ENCODE measurements around the gene ASCL2. TPM values are rescaled to one million over a fixed set of nuclear protein-coding genes. Genes with fewer than 3 reads are reported as not detected.

Gene ASCL2
- total RNA-seq, 1 donor from 2014 or later = 0.58 TPM

DNA sequence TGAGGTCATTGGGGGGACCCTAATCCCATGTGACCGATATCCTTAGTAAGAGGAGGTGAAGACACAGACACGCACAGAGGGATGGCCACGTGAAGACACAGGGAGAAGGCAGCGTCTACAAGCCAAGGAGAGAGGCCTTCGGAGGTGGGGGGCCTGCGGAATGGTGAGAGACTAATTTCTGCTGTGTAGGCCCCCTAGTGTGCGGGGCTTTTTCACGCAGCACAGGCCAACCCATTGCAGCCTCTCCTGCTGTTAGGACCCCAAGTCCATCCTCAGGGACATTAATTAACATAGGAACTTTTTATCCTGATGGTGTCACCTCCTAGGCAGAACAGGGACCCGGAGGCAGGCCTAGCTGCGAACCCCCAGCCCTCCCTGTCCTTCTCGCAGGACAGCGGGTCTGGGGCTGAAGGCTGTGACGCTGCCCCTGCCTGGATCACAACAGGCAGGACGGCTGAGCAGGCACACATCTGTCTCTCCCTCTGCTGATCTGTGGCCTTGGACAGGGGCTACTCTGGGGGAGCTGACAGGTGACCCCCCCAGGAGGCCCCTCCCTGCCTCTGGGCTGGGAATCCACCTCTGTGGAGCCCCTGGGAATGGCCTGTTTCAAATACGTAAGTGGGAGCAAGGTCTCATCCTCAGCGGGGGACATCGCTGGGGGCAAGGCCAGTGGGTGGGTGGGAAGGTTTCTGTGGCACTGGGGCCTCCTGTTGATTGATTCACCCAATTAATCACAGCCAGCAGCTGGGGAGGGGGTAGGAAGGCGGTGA lies 7.9 kb downstream of the ASCL2 start:
- Mint-ChIP-seq H3K4me3 (no peak overlapping the region), H3K27ac (no peak overlapping the region), H3K4me1 (peaks cover 9% of the 10 kb centered on the region), H3K27me3 (ENCODE audit: low read depth) (peaks cover 26% of the 10 kb centered on the region), H3K36me3 (no peaks in the 10 kb centered on the region), H3K9me3 (no peaks in the 10 kb centered on the region)
- TF ChIP-seq, protein P1, sequence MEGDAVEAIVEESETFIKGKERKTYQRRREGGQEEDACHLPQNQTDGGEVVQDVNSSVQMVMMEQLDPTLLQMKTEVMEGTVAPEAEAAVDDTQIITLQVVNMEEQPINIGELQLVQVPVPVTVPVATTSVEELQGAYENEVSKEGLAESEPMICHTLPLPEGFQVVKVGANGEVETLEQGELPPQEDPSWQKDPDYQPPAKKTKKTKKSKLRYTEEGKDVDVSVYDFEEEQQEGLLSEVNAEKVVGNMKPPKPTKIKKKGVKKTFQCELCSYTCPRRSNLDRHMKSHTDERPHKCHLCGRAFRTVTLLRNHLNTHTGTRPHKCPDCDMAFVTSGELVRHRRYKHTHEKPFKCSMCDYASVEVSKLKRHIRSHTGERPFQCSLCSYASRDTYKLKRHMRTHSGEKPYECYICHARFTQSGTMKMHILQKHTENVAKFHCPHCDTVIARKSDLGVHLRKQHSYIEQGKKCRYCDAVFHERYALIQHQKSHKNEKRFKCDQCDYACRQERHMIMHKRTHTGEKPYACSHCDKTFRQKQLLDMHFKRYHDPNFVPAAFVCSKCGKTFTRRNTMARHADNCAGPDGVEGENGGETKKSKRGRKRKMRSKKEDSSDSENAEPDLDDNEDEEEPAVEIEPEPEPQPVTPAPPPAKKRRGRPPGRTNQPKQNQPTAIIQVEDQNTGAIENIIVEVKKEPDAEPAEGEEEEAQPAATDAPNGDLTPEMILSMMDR (IDR thresholded peaks at IDR 0.05; ENCODE audit: unreplicated experiment) = no peak
- DNase-seq (ENCODE audit: low spot score in 2 of 2, unreplicated experiment in 2 of 2) = peak in 1 of 2 experiments; percentile 36

DNA sequence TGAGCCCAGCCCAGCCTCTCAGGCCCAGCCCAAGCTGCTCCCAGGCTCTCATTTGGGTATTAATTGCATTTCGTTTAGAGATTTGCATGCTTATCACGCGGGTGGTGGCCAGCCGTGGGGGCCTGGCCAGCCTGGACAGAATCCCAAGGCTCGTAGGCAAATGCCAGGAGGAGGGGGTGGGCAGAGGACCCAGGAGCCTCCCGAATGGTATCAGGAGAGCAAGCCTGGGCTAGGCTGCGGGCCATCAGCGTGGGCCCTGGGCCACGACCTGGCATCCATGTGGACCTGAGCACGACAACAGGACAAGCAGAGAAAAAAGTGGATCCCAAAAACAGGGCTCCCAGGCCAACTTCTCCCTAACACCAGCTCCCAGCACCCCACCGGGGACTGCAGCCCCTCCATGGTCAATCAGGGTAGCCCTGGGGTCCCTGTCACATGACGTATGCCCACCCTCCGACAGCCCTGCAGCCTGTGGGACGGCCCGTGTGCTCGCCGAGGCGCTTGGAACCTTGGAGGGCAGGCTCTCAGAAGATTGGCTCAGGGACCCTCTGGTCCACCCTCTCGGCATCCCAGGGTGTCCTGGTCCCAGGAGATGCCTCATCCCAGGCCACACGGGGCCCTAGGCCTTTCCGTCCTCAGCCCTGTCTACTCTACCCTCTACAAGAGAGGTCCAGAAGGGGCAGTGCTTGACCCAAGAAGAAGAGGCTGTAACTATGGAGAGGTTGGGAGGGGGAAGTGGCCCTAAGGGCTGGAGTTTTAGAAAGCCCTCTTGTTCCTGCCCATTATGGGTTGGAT lies 8.8 kb downstream of the ASCL2 start:
- Mint-ChIP-seq H3K4me3 (no peak overlapping the region), H3K9me3 (no peaks in the 10 kb centered on the region), H3K4me1 (peaks cover 14% of the 10 kb centered on the region), H3K27ac (no peak overlapping the region), H3K36me3 (no peaks in the 10 kb centered on the region), H3K27me3 (ENCODE audit: low read depth) (peaks cover 19% of the 10 kb centered on the region)
- TF ChIP-seq, protein P1 (IDR thresholded peaks at IDR 0.05; ENCODE audit: unreplicated experiment) = no peak
- DNase-seq (ENCODE audit: low spot score in 2 of 2, unreplicated experiment in 2 of 2) = peak in 1 of 2 experiments; percentile 35

DNA sequence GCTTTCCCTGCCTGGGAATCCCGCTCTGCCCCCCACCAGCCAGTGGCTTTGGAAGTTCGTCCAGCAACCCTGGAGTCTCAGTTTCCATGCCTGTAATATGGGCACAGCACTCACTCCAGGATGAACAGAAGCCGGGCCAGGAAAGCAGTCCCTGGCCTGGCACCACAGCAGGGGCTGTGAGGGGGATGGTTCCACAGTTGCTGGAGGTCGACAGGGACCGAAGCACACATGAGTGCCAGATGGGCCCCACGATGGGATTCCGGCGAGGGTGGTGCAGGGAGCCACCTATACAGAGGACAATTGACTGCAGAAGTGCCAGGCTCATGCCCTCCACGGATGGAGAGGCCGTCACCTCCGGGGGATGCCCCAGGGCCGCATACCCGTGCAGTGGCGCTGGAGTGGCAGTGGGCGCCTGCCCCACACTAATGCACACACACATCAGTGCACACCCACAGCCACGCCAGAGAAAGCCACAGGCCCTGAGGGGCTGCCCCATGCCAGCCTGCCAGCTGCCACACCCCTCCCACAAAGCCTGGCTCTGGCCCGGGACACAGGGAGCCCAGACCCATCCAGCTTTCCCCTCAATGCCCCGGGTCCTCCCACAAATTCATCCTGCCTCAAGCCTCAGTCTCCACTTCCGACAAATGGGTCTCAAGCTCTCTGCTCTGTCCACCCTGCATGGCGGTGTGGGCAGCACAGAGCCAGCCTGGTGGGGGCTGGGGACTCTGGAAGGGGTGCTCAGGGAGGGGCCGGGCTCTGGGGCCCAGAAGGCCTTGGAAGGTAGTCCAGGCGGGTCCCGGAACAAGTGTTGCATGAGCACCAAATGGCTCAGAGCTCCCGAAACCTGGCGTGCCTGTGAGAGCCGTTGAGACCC lies 9.7 kb downstream of the ASCL2 start:
- peaks cover 10% of the 10 kb centered on the region for H3K27me3 Mint-ChIP-seq (ENCODE audit: low read depth)
- TF ChIP-seq, protein P1 (IDR thresholded peaks at IDR 0.05; ENCODE audit: unreplicated experiment) = no peak
- H3K4me1 Mint-ChIP-seq = peaks cover 19% of the 10 kb centered on the region
- H3K4me3 Mint-ChIP-seq = no peak overlapping the region
- no peak overlapping the region for H3K27ac Mint-ChIP-seq
- no peaks in the 10 kb centered on the region for H3K9me3 Mint-ChIP-seq
- DNase-seq (ENCODE audit: low spot score in 2 of 2, unreplicated experiment in 2 of 2) = no peak
- H3K36me3 Mint-ChIP-seq = no peaks in the 10 kb centered on the region

DNA sequence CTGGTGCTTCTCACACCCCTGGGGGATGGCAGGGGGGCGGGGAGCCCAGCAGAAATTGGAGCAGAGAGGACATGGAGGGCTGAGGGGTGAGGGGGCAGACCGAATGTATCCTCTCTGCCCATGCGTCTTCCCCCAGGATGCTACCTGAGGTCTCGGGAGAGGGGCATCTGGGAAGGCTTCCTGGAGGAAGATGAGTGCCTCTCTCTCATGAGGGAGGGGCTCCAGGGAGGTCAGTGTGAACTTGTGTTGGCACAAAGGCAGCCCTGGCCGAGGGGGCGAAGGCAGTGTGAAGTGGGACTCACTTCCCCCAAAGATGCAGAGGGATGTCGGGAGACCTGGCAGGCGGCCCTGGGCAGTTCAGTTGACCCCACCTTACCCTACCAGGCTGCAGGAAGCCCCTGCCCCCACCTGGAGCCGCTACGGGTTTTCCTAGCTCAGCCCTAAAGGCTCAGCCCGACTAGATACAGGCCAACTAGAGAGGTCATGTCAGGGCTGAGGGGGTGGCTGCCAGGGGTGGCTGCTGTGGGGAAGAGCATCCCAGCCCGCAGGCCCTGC lies 10.4 kb downstream of the ASCL2 start:
- no peak for DNase-seq (ENCODE audit: low spot score in 2 of 2, unreplicated experiment in 2 of 2)
- H3K9me3 Mint-ChIP-seq = peaks cover 5% of the 10 kb centered on the region
- TF ChIP-seq, protein P1 (IDR thresholded peaks at IDR 0.05; ENCODE audit: unreplicated experiment) = no peak

DNA sequence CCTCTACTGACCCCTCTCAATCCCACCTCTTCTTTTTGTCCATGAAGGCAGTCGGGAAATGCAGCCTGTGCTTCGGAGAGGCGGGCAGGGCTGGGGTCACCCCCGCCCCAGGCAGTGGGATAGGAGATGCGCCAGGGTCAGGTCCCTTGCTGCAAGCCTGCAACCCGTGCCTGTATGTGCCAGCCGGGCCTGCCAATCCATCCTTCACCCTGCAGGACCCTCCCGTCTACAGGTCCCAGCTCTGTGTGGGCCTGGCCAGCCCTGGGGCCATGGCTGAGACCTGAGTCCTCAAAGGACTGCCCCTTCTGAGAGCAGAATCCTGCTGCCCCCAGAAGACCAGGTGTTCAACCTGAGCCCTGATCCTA lies 10.9 kb downstream of the ASCL2 start:
- Mint-ChIP-seq H3K27me3 (ENCODE audit: low read depth) (peaks cover 3% of the 10 kb centered on the region), H3K27ac (no peak overlapping the region), H3K4me1 (peaks cover 19% of the 10 kb centered on the region), H3K9me3 (peaks cover 8% of the 10 kb centered on the region), H3K4me3 (no peak overlapping the region), H3K36me3 (peaks cover 4% of the 10 kb centered on the region)
- no peak for DNase-seq (ENCODE audit: low spot score in 2 of 2, unreplicated experiment in 2 of 2)
- TF ChIP-seq, protein P1 (IDR thresholded peaks at IDR 0.05; ENCODE audit: unreplicated experiment) = no peak

More for the DNA sequence above, 10.4 kb downstream of the ASCL2 start:
- Mint-ChIP-seq H3K36me3 (peaks cover 3% of the 10 kb centered on the region), H3K4me3 (no peak overlapping the region), H3K27me3 (ENCODE audit: low read depth) (peaks cover 4% of the 10 kb centered on the region), H3K4me1 (peaks cover 19% of the 10 kb centered on the region), H3K27ac (no peak overlapping the region)
